Activated CD4-positive, alpha-beta T cell treated with anti-CD3 and anti-CD28 coated beads, Interleukin-10, Interleukin-2, amounts not matched to agents 100 ng/mL and 50 ng/mL, durations not matched to agents 16 hours and 8 hours (primary cell): Measurements from ENCODE around the gene ARHGEF10L.
"Not testable (repeated sequence)": the region's sequence is repeated elsewhere in the genome, so short reads cannot be mapped to it uniquely, and the experiment has no call there.

Source experiments
- DNase-seq: peaks from one replicate; pipeline ENCODE4 v3.0.0-alpha.2; 2020

ARHGEF10L gene

GRCh38 chr1:17539477-17540254 is at the start of gene ARHGEF10L:
Gene ARHGEF10L (plus strand): TSS chr1:17539698. CDS start chr1:17580596, 40,898 bp downstream.
- DNase-seq: no peak

- DNase-seq: not testable (repeated sequence)
Observed at GRCh38 chr1:17489768-17490417, 49.6 kb upstream of the ARHGEF10L start.

GRCh38 chr1:17490667-17491066 is 48.8 kb upstream of the ARHGEF10L start:
- DNase-seq: not testable (repeated sequence)

- DNase-seq: peak; percentile 83
Observed at GRCh38 chr1:17494114-17494729, 45.3 kb upstream of the ARHGEF10L start.

- DNase-seq: no peak
Observed at GRCh38 chr1:17496419-17496818, 43.1 kb upstream of the ARHGEF10L start.

- DNase-seq: no peak
Observed at GRCh38 chr1:17498214-17498613, 41.3 kb upstream of the ARHGEF10L start.

- DNase-seq: peak; percentile 73
Observed at GRCh38 chr1:17502326-17502778, 37.1 kb upstream of the ARHGEF10L start.

GRCh38 chr1:17503146-17503545 is 36.4 kb upstream of the ARHGEF10L start:
- no peak for DNase-seq

GRCh38 chr1:17507200-17507599 is 32.3 kb upstream of the ARHGEF10L start:
- not testable (repeated sequence) for DNase-seq

GRCh38 chr1:17507915-17508314 is 31.6 kb upstream of the ARHGEF10L start:
- DNase-seq: no peak

GRCh38 chr1:17509363-17509762 is 30.1 kb upstream of the ARHGEF10L start:
- no peak for DNase-seq

GRCh38 chr1:17510138-17510537 is 29.4 kb upstream of the ARHGEF10L start:
- DNase-seq: no peak

GRCh38 chr1:17511188-17511587 is 28.3 kb upstream of the ARHGEF10L start:
- no peak for DNase-seq

GRCh38 chr1:17513131-17513530 is 26.4 kb upstream of the ARHGEF10L start:
- no peak for DNase-seq

- DNase-seq: no peak
Observed at GRCh38 chr1:17514776-17515175, 24.7 kb upstream of the ARHGEF10L start.

- DNase-seq: no peak
Observed at GRCh38 chr1:17515902-17516301, 23.6 kb upstream of the ARHGEF10L start.

GRCh38 chr1:17516303-17517214 is 22.9 kb upstream of the ARHGEF10L start:
- no peak for DNase-seq

- no peak for DNase-seq
Observed at GRCh38 chr1:17520041-17520440, 19.5 kb upstream of the ARHGEF10L start.

GRCh38 chr1:17520473-17521319 is 18.8 kb upstream of the ARHGEF10L start:
- DNase-seq: no peak

GRCh38 chr1:17521946-17522612 is 17.4 kb upstream of the ARHGEF10L start:
- DNase-seq: no peak
